GM21825 (cell line): ENCODE data around the gene CAB39.
"Not testable (repeated sequence)": the region's sequence is repeated elsewhere in the genome, so short reads cannot be mapped to it uniquely, and the experiment has no call there.

Experiments used
- ATAC-seq: cut with Tn5 transposase; IDR thresholded peaks from one replicate; pipeline ENCODE4 v1.9.1; 2021; ENCODE audit warnings: mild to moderate bottlenecking, moderate library complexity; ENCODE audit not compliant: unreplicated experiment

CAB39 gene

GRCh38 chr2:230713331-230714135, 891 bp downstream of the CAB39 start:
- ATAC-seq: peak; percentile 13

GRCh38 chr2:230714136-230714480, 1.5 kb downstream of the CAB39 start:
- no peak for ATAC-seq

GRCh38 chr2:230715201-230715600, 2.6 kb downstream of the CAB39 start:
- no peak for ATAC-seq

GRCh38 chr2:230716588-230716987, 3.9 kb downstream of the CAB39 start:
- no peak for ATAC-seq

GRCh38 chr2:230717600-230717999, 5.0 kb downstream of the CAB39 start:
- ATAC-seq: no peak

GRCh38 chr2:230719340-230719739, 6.7 kb downstream of the CAB39 start:
- ATAC-seq: no peak

- peak; percentile 55 for ATAC-seq
Observed at GRCh38 chr2:230721712-230722111, 9.1 kb downstream of the CAB39 start.

- ATAC-seq: no peak
Observed at GRCh38 chr2:230722207-230722885, 9.7 kb downstream of the CAB39 start.

GRCh38 chr2:230723363-230723762, 10.7 kb downstream of the CAB39 start:
- ATAC-seq: no peak

GRCh38 chr2:230724957-230725356, 12.3 kb downstream of the CAB39 start:
- ATAC-seq: not testable (repeated sequence)

GRCh38 chr2:230731512-230731911, 18.9 kb downstream of the CAB39 start:
- no peak for ATAC-seq

- ATAC-seq: no peak
Observed at GRCh38 chr2:230732914-230733401, 20.3 kb downstream of the CAB39 start.

- no peak for ATAC-seq
Observed at GRCh38 chr2:230734247-230735175, 21.9 kb downstream of the CAB39 start.

- no peak for ATAC-seq
Observed at GRCh38 chr2:230735884-230736283, 23.2 kb downstream of the CAB39 start.

- ATAC-seq: no peak
Observed at GRCh38 chr2:230737300-230737699, 24.7 kb downstream of the CAB39 start.

GRCh38 chr2:230737791-230738226, 25.2 kb downstream of the CAB39 start:
- no peak for ATAC-seq

GRCh38 chr2:230738391-230738811, 25.8 kb downstream of the CAB39 start:
- ATAC-seq: no peak

- no peak for ATAC-seq
Observed at GRCh38 chr2:230738924-230739323, 26.3 kb downstream of the CAB39 start.

- no peak for ATAC-seq
Observed at GRCh38 chr2:230739961-230740360, 27.3 kb downstream of the CAB39 start.

GRCh38 chr2:230742781-230743180, 30.1 kb downstream of the CAB39 start:
- ATAC-seq: no peak

GRCh38 chr2:230746213-230746612, 33.6 kb downstream of the CAB39 start:
- no peak for ATAC-seq
